CD4-positive, alpha-beta T cell treated with Interleukin-6 at 100 ng/mL for 8 hours (primary cell): ENCODE data around the gene KIF1B.
"Not testable (repeated sequence)": the region's sequence is repeated elsewhere in the genome, so short reads cannot be mapped to it uniquely, and the experiment has no call there.

ENCODE experiments used
- DNase-seq: peaks from one replicate; pipeline ENCODE4 v3.0.0-alpha.2; 2020; ENCODE audit warnings: mixed read lengths, low spot score

Gene KIF1B

GRCh38 chr1:10237157-10237539 is 26.8 kb downstream of the KIF1B start:
- DNase-seq = no peak

DNA sequence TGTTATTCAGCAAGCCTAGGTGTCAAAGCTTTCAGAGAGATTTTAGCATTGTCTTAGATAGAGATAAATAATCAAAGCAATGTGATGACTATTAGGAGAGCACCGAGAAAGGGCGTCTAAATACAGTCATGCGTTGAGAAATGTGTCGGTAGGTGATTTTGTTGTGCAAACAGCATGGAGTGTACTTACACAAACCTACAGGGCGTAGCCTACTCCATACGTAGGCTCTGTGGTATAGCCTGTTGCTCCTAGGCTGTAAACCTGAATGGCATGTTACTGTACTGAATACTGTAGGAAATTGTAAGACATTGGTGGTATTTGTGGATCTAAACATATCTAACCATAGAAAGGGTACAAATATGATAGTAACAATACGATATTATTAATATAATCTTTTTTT is 31.8 kb downstream of the KIF1B start:
- DNase-seq = no peak

GRCh38 chr1:10242811-10243210 is 32.4 kb downstream of the KIF1B start:
- DNase-seq = no peak

GRCh38 chr1:10245674-10246073 is 35.3 kb downstream of the KIF1B start:
- no peak for DNase-seq

DNA sequence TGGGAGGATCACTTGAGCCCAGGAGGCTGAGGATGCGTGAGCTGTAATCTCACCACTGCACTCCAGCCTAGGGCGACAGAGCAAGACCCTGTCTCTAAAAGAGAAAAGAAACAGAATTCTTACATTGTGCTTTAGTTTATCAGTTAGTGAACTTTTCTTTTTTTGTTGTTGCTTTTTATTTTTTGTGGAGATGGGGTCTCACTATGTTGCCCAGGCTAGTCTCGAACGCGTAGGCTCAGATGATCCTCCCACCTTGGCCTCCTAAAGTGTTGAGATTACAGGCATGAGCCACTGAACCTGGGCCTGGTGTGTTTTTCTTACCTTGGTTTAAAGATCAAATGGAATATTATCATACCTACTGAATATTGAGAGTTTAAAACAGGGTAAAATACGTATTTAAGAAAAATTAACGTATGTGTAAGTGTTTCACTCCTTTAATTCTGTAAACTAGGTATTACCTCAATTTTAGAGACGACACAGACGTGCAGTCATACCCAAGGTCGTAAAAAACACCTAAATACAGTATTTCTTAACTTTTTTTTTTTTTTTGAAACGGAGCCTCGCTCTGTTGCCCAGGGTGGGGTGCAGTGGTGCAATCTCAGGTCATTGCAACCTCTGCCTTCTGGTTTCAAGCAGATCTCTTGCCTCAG is 39.6 kb downstream of the KIF1B start:
- no peak for DNase-seq

GRCh38 chr1:10250663-10251062 is 40.3 kb downstream of the KIF1B start:
- DNase-seq = no peak

DNA sequence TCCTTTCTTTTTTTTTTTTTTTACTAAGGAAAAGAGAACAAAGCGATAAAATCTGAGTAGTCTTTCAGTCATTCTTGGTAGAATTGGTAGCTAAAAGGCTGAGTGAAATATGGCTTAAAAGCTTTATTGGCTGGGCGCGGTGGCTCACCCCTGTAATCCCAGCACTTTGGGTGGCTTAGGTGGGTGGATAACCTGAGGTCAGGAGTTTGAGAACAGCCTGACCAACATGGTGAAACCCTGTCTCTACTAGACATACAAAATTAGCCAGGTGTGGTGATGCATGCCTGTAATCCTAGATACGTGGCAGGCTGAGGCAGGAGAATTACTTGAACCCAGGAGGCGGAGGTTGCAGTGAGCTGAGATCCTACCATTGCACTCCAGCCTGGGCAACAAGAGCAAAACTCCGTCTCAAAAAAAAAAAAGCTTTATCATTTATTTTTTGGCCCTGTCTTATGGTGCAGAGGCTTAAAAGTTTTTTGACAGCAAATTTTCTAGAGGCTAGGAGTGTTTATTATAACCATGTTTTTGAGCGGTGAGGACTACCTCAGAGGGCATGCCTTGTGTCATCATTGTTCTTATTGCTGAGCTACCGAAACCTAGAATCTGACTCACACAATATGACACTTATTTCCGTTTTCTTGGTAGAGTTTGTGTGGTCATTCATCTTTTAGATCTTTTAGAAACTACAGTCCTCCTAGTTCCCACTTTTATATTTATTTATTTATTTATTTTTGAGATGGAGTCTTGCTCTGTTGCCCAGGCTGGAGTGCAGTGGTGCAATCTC is 41.1 kb downstream of the KIF1B start:
- not testable (repeated sequence) for DNase-seq

GRCh38 chr1:10252508-10252907 is 42.1 kb downstream of the KIF1B start:
- DNase-seq = no peak

DNA sequence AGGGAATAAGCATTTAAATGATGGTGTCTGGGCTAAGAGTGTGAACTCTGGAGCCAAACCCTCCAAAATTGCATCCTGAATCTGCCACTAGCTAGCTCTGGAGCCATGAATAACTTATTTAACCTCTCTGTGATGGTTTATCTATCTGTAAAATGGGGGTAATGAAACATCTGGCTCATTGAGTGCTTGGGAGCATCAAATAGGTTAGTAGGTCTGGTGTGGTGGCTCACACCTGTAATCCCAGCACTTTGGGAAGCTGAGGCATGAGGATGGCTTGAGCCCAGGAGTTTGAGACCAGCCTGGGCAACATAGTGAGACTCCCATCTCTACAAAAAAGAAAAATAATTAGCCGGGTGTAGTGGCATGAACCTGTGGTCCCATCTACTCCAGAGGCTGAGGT is 42.8 kb downstream of the KIF1B start:
- no peak for DNase-seq

- no peak for DNase-seq
Observed at GRCh38 chr1:10253755-10254154, 43.4 kb downstream of the KIF1B start.

GRCh38 chr1:10257851-10258250 is 47.5 kb downstream of the KIF1B start:
- no peak for DNase-seq

- DNase-seq = not testable (repeated sequence)
Observed at GRCh38 chr1:10259547-10259946, 49.2 kb downstream of the KIF1B start.

DNA sequence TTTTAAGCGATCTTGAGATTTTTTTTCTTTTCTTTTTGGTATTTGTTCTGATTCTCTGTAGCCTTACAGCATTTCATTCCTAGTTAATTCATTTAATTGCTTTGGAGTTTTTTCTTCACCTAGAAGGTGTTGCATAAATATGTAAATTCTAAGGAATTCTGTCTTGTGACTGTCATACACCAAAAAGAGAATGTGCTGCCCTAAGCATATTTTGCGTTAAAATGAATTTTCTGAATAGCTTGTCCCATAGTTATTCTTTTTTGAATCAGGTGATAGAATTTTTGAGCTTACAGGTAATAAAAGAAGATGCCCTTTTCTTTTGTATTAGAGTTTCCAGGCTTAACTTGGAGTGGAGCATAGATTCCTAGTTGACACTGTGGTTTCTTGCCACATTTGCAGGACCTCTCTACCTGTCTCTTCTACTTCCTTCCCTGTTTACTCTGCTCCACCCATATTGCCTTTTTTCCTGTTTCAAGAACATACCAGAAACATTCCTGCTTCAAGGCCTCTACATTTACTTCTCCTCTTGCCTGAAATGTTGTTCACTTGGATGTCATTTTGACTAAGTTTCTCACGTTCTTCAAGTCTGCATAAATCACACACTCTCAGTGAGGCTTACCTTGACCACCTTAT is 53.2 kb downstream of the KIF1B start:
- DNase-seq = no peak

DNA sequence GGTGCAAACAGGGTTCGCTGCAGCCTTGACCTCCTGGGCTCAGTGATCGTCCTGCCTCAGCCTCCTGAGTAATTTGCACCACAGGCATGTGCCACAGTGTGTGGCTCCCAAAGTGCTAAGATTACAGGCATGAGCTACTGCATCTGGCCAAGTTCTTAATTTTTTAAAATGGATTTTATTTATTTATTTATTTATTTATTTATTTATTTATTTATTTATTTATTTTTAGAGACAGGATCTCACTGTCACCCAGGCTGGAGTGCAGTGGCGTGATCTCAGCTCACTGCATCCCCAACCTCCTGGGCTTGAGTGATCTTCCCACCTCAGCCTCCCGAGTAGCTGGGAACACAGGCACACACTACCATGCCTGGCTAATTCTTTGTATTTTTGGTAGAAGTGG is 54.7 kb downstream of the KIF1B start:
- no peak for DNase-seq

GRCh38 chr1:10265900-10266299 is 55.5 kb downstream of the KIF1B start:
- no peak for DNase-seq

GRCh38 chr1:10267319-10267718 is 56.9 kb downstream of the KIF1B start:
- DNase-seq = no peak

DNA sequence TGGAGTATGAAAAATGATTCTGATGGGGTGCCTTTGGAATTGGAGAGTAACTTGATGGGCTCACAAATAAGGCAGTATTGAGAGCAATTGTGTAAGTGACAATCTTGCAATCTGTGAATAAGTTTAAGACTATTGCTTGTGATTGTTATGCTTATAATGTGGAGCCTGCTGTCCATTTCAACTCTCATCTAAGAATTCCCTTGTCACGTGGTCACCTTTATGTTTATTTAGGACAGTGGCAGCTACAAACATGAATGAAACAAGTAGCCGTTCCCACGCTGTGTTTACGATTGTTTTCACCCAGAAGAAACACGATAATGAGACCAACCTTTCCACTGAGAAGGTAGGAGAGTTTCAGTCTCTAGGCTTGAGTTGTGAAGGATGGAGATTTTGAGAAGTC is 57.6 kb downstream of the KIF1B start:
- no peak for DNase-seq

DNA sequence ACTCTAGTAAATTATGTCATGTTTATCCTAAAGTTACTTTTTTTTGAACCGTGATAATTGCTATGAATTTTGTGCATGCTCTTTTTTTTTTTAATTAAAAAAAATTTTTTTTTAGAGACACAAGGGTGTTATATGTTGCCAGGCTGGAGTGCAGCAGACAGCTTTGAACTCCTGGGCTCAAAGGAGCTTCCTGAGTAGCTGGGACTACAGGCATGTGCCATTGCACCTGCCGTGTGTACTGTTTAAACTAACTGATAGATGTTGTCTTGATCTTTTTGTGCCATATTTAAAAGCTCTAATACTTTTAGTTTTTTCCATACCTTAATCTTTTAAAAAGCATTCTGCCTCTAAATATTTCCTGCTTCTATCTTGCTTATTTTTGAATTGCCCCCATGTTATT is 60.7 kb downstream of the KIF1B start:
- DNase-seq = no peak

DNA sequence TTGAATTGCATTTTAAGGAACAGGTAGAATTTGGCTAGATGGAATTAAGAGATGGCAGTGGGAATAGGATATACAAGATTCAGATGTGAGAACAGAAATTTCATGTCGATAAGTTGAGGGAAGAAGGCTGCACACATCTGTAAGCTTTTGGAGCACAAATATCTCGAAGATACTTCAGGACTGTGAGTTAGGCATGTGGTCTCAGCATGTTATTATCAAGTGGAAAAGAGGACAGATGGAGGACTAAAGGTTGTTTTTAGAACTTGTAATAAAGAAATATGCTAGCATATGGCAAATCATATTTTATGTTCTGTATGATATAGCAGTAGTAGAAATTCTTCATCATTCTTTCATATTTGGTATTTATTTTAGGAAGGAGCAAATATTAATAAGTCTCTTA is 61.5 kb downstream of the KIF1B start:
- DNase-seq = no peak

DNA sequence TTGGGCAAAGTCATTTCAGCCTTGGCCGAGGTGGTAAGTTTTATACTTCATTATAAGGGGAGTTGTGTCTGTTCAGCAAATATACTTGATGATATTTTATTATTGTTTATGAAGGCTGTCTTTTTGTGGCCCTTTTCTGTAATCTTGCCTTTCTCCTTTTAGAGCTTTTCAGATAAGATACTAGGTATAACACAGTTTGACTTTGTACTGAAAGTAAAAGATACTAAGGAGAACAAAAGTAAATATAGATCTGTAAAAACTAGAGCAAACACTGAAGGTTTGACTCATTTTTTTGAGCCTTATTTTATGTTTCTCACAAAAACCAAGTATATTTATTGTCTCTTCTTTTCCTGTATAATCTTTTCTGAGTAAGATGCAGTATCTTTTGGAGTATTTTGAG is 61.9 kb downstream of the KIF1B start:
- no peak for DNase-seq

DNA sequence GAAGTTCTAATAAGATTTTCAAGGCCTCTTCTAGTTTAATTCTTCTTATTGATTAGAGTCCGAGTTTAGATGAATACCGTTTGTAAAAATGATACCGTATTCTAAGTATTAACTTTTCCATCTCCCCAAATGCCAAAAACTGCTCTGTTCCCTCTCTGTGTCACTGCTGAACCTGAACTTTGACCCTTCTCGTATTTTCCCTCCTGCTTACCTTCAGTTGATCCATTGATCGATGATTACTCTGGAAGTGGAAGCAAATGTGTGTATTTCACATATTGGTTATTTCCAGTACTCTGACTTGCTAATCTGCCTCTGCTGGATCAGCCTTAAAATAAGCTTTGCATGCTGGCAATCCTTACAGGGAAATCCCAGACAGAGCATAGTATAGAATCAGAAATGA is 68.5 kb downstream of the KIF1B start:
- no peak for DNase-seq

DNA sequence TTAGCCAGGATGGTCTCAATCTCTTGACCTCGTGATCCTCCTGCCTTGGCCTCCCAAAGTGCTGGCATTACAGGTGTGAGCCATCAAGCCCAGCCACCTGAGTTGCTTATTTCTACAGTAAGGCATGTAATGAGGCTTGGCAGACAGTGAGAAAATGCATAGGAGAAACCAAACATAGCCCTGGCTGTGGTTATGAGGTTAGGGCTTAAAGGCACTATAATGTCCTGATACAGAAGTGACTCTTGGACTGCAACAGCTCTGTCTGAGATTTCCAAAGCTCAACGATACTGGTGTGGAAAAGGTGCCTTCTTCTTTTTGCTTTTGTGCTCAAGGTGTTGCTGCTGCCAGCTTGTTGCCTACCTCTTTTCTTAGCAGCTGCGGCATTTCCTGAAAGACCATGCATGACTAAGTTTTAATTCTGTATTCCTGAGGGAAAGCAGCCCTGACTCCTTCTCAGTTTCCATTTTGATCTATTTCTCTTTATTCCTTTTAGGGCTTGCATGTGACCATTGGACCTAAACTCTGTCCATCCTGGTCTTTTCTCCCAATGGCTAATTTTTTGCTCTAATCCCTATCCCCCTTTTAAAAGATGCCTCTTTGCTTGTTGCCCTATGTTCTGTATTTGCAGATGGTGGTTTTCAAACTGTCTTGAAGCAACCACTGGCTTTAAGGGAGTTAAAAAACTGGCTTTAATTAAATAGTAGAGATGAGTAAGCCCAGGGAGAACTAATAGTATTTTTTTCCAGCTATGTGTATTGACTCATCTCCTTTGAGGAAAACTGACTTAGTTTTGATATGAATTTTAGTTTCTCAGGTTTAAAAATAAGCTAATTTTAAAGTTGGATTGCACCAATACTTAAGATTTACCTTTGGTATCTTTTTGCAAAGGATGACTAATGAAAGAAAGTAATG is 70.3 kb downstream of the KIF1B start:
- DNase-seq = no peak
